ENCODE data around the gene MRGPRF. TPM values are rescaled to one million over a fixed set of nuclear protein-coding genes. Genes with fewer than 3 reads are reported as not detected.

The MRGPRF gene
- total RNA-seq, 1 experiment from 2014 or later = not detected

- BruUV-seq (replicated peaks) = no TSS peak
- ATAC-seq (no peak), DNase-seq (no peak)
- Histone ChIP-seq H3K27ac (ENCODE audit: low read length) (peak overlapping the region; percentile 50), H3K27me3 (ENCODE audit: low read length) (no peaks in the 10 kb centered on the region), H3F3A (ENCODE audit: low read length, unreplicated experiment) (no peaks in the 10 kb centered on the region), H3K9me3 (ENCODE audit: low read length) (no peaks in the 10 kb centered on the region), H3K4me3 (ENCODE audit: low read length) (no peak overlapping the region), H2AFZ (ENCODE audit: low read length) (no peak overlapping the region), H4K20me1 (ENCODE audit: low read length) (no peaks in the 10 kb centered on the region), H3K9ac (ENCODE audit: low read length) (peak overlapping the region; percentile 21; the same call in 1 of the 2 replicates), H3K9me2 (replicated peaks; ENCODE audit: low read length) (no peaks in the 10 kb centered on the region), H3K4me1 (ENCODE audit: insufficient read depth, low read length) (peaks cover 29% of the 10 kb centered on the region), H3K4me2 (ENCODE audit: low read length) (peak overlapping the region; percentile 65), H3K36me3 (ENCODE audit: low read depth, low read length) (no peaks in the 10 kb centered on the region), H3K79me2 (ENCODE audit: low read length) (no peaks in the 10 kb centered on the region)
- TF ChIP-seq EZH2 (IDR thresholded peaks at IDR 0.05; ENCODE audit: low read length, unreplicated experiment) (no peak), CTCF (conservative IDR thresholded peaks at IDR 0.05; ENCODE audit: low read depth, low read length) (no peak), EZH2phosphoT487 (IDR thresholded peaks at IDR 0.05; ENCODE audit: borderline replicate concordance, low read length) (no peak)
- ChIA-PET POLR2A (ENCODE audit: unreplicated experiment) (no interaction called here), CTCF (no interaction called here)
- intact Hi-C loops (cut with micrococcal nuclease) = loop anchor here (2.0 kb wide), 1 partner anchor 39 kb away; the partner anchor contains the start of gene TPCN2
These were observed 3.4 kb downstream of the MRGPRF start for GRCh38 chr11:69009441-69010211.

- no peaks in the 10 kb centered on the region for H3F3A ChIP-seq (ENCODE audit: low read length, unreplicated experiment)
- peak overlapping the region; percentile 54 for H2AFZ ChIP-seq (ENCODE audit: low read length)
- peak overlapping the region; percentile 21 for H3K9ac ChIP-seq (ENCODE audit: low read length)
- ChIA-PET POLR2A (ENCODE audit: unreplicated experiment) (no interaction called here), CTCF (interaction anchor here (0.6 to 0.8 kb wide), 2 partner anchors 35 to 40 kb away, joined by 3 read pairs; partner anchors contain the start of gene TPCN2)
- no peaks in the 10 kb centered on the region for H3K9me2 ChIP-seq (replicated peaks; ENCODE audit: low read length)
- H3K27ac ChIP-seq (ENCODE audit: low read length) = peak overlapping the region; percentile 50
- peak overlapping the region; percentile 65 for H3K4me2 ChIP-seq (ENCODE audit: low read length)
- ATAC-seq = peak; percentile 97
- no peak overlapping the region for H3K4me3 ChIP-seq (ENCODE audit: low read length)
- no peaks in the 10 kb centered on the region for H3K79me2 ChIP-seq (ENCODE audit: low read length)
- no peaks in the 10 kb centered on the region for H3K36me3 ChIP-seq (ENCODE audit: low read depth, low read length)
- no TSS peak for BruUV-seq (replicated peaks)
- no peaks in the 10 kb centered on the region for H4K20me1 ChIP-seq (ENCODE audit: low read length)
- no peaks in the 10 kb centered on the region for H3K27me3 ChIP-seq (ENCODE audit: low read length)
- no peaks in the 10 kb centered on the region for H3K9me3 ChIP-seq (ENCODE audit: low read length)
- intact Hi-C loops (cut with micrococcal nuclease) = loop anchor here (2.0 kb wide), 1 partner anchor 40 kb away; the partner anchor contains the start of gene TPCN2
- no peak for TF ChIP-seq EZH2 (IDR thresholded peaks at IDR 0.05; ENCODE audit: low read length, unreplicated experiment)
- TF ChIP-seq CTCF (conservative IDR thresholded peaks at IDR 0.05; ENCODE audit: low read depth, low read length) = no peak
- no peak for TF ChIP-seq EZH2phosphoT487 (IDR thresholded peaks at IDR 0.05; ENCODE audit: borderline replicate concordance, low read length)
- peaks cover 29% of the 10 kb centered on the region for H3K4me1 ChIP-seq (ENCODE audit: insufficient read depth, low read length)
- peak; percentile 95 for DNase-seq
These were observed 4.2 kb downstream of the MRGPRF start for GRCh38 chr11:69008737-69009440.
